ENCODE results near the gene PTGER2.
A peak's percentile ranks its signal among the peaks of the same experiment; 100 is the strongest.

The PTGER2 gene

DNA sequence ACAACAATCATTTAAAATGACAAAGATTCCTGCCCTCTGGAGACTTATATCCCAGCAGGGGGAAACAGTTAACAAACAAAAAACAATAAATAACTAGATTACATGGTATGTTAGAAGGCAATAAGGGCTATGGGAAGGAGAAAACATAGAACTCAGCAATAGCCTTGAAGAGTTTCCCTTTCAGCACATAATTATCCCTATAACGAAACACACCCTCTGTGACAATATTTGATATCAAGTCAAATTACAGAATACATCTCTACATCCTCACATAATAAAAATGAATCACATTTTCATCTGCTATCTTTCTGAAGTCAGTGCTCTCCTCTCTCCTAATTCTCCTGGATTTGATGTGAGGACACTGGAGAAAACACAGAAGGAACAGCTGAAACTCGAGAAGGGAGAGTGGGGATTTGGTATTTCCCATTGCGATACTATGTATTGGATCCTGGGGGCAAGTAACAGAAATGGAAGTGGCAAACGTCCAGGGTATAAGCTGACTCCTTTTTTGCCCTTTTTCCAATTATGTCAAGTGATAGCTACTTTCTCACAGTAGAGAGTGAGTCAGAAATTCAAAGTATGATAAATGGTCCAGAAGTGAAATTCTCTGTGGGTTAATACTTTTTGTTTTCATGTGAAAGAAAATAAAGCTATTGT lies 9.7 kb upstream of the PTGER2 start:
- TF ChIP-seq, protein P1, sequence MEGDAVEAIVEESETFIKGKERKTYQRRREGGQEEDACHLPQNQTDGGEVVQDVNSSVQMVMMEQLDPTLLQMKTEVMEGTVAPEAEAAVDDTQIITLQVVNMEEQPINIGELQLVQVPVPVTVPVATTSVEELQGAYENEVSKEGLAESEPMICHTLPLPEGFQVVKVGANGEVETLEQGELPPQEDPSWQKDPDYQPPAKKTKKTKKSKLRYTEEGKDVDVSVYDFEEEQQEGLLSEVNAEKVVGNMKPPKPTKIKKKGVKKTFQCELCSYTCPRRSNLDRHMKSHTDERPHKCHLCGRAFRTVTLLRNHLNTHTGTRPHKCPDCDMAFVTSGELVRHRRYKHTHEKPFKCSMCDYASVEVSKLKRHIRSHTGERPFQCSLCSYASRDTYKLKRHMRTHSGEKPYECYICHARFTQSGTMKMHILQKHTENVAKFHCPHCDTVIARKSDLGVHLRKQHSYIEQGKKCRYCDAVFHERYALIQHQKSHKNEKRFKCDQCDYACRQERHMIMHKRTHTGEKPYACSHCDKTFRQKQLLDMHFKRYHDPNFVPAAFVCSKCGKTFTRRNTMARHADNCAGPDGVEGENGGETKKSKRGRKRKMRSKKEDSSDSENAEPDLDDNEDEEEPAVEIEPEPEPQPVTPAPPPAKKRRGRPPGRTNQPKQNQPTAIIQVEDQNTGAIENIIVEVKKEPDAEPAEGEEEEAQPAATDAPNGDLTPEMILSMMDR (conservative IDR thresholded peaks at IDR 0.05; ENCODE audit: low read depth, low read length): no peak
- no peak for DNase-seq (ENCODE audit: low read depth)
- no peak overlapping the region for H3K4me3 ChIP-seq (ENCODE audit: low read depth, low read length)

DNA sequence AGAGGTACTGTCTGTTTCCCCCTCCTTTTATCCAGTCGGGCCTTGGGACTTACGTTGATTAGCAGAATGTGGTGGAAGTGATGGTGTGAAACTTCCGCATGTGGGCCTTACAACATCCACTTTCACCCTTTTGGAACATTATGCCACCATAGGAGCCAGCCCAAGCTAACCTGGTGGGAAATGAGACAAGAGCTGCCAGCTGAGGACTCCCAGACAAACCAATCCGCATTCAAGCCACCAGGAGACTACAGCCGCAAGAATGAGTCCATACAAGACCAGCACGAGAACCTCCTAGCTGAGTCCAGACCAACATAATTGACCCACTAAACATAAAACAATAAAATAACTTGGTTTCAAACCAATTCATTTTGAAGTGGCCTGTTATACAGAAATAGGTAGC lies 9.1 kb upstream of the PTGER2 start:
- no peak for DNase-seq (ENCODE audit: low read depth)
- H3K4me3 ChIP-seq (ENCODE audit: low read depth, low read length): no peak overlapping the region
- TF ChIP-seq, protein P1 (conservative IDR thresholded peaks at IDR 0.05; ENCODE audit: low read depth, low read length): no peak

DNA sequence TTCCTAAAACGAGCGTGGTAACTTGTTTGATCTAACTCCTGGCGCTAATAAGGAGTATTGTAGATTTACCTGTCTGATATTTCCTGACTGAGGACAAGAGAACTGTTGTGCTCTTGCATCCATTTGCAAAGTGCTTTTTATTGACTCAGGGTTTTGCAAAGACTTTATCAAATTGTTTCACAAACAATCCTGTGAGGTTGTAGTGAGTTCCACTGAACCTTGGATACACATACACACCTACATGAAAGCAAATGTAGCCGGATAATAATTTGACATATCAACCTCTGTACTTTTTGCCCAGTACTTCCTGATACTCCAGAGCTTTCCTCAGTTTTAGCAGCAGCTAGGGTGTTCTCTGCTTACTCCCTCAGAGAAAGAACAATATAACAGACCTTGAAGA lies 6.7 kb upstream of the PTGER2 start:
- DNase-seq (ENCODE audit: low read depth): no peak
- no peak overlapping the region for H3K4me3 ChIP-seq (ENCODE audit: low read depth, low read length)
- TF ChIP-seq, protein P1 (conservative IDR thresholded peaks at IDR 0.05; ENCODE audit: low read depth, low read length): no peak

DNA sequence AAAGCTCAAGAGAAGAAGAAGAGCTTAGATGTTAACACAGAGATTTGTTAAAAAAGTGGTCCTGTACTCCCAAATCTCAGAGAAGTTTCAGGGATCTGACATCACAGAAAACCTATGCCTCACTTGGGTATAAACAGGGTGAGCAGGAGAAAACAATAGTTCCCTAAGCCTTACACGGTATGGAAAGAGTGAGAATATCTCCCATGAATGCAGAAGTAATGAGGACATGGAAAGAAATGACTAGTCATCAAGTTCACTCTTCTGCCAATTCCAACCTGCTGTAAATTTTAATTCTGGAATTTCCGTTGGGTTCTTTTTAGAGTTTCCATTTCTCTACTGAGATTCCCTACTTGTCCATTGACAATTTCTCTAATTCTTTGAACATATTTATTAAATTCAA lies 6.2 kb upstream of the PTGER2 start:
- TF ChIP-seq, protein P1 (conservative IDR thresholded peaks at IDR 0.05; ENCODE audit: low read depth, low read length): no peak
- no peak overlapping the region for H3K4me3 ChIP-seq (ENCODE audit: low read depth, low read length)
- DNase-seq (ENCODE audit: low read depth): no peak

DNA sequence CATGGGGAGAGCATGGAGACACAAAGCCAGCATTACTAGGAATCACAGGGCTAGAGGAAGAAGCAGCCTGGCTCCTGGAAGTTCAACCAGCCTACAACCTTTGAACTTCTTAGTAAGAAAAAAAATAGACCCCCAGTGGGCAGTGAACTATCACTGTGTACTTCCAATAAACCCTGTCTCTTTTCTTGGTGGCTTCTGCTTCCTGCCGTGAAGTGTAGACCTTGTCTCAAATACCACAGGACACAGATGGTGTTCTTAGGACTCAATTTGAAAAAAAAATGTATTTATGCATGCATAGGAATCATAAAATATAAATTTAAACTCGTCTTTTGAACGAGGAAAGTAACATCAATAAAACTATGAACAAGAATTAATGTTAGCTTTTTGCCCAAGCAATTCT lies 3.6 kb upstream of the PTGER2 start:
- no peak overlapping the region for H3K4me3 ChIP-seq (ENCODE audit: low read depth, low read length)
- TF ChIP-seq, protein P1 (conservative IDR thresholded peaks at IDR 0.05; ENCODE audit: low read depth, low read length): no peak

DNA sequence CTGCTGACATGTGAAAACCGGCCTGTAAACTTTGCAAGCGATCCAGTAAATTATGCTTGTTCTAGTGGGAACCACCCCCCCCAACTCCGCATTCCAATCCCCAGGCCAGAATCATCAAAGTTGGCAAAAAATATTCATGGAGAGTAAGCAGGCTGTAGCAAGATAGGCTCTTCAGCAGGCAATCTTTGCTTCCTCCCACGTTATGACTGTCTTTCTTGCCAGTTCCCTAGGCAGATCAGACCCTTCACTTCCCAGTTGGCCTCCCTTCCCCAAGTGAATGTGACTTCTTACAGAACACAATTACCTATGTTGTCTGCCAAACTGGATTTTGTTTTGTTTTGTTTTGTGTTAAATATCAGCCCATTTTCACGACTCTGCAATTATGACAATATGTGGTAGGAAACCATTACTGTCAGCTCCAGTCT lies 1.2 kb upstream of the PTGER2 start:
- no peak for DNase-seq (ENCODE audit: low read depth)
- TF ChIP-seq, protein P1 (conservative IDR thresholded peaks at IDR 0.05; ENCODE audit: low read depth, low read length): no peak
- H3K4me3 ChIP-seq (ENCODE audit: low read depth, low read length): peak overlapping the region; percentile 89

More for the DNA sequence above, 3.6 kb upstream of the PTGER2 start:
- no peak for DNase-seq (ENCODE audit: low read depth)

DNA sequence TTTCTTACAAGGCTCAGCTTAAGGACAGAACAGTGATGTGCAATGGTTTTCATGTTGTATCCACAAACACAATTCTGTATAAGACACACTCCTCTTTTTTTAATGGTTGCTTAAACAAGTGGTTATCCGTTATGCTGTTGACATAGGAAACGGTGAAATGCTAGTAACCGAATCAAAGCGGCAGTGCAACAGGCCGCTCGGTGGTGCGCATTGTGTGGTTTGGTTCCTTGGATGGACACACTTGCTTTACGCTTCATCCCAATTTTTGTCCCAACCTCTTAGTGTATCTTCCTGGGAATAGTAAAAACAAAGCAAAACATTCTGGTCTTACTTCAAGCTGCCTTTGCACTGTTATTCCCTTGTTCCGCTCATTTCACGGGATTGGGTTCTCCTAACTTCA lies 650 bp upstream of the PTGER2 start:
- TF ChIP-seq, protein P1 (conservative IDR thresholded peaks at IDR 0.05; ENCODE audit: low read depth, low read length): no peak
- DNase-seq (ENCODE audit: low read depth): no peak
- H3K4me3 ChIP-seq (ENCODE audit: low read depth, low read length): peak overlapping the region; percentile 89

All from choroid plexus epithelial cell (primary cell).